ENCODE measurements around the gene SFI1. TPM values are rescaled to one million over a fixed set of nuclear protein-coding genes. Genes with fewer than 3 reads are reported as not detected.

The SFI1 gene
- total and polyA plus RNA-seq, 2 of the 4 experiments (the other 2 are of a cell fraction) = 9.9 to 12.0 TPM

- in situ Hi-C loops (cut with MboI; ENCODE audit: low sequenced_read_pairs) = loop anchor here (25.0 kb wide), 1 partner anchor 400 kb away; no protein-coding TSS in a partner anchor
- Histone ChIP-seq H3K36me3 (ENCODE audit: control insufficient read depth, insufficient read depth, low read length) (no peaks in the 10 kb centered on the region), H2AK5ac (ENCODE audit: low read depth, low read length) (no peak overlapping the region), H3K56ac (ENCODE audit: extremely low read depth, insufficient read depth, low read length) (no peak overlapping the region), H2AFZ (replicated peaks; ENCODE audit: low read length, poor library complexity) (no peak overlapping the region), H3K27ac (ENCODE audit: insufficient read depth, low read length) (no peak overlapping the region), H2BK120ac (ENCODE audit: low read depth, low read length) (no peak overlapping the region), H4K5ac (ENCODE audit: low read depth, low read length) (no peak overlapping the region), H3K4me2 (ENCODE audit: low read depth, low read length) (no peak overlapping the region), H2BK20ac (ENCODE audit: low read depth, low read length) (no peak overlapping the region), H4K91ac (ENCODE audit: insufficient read depth, low read depth, low read length) (no peak overlapping the region), H3K4ac (ENCODE audit: low read depth, low read length) (no peak overlapping the region), H2AK9ac (replicated peaks; ENCODE audit: low read depth, low read length, poor library complexity) (no peak overlapping the region), H4K8ac (ENCODE audit: low read depth in 2 of 2, low read length in 2 of 2) (no peak overlapping the region), H3K9me3 (ENCODE audit: control insufficient read depth, insufficient read depth, low read length) (no peaks in the 10 kb centered on the region), H2BK15ac (ENCODE audit: low read depth, low read length) (no peak overlapping the region), H4K20me1 (ENCODE audit: insufficient read depth, low read length) (no peaks in the 10 kb centered on the region), H3K27me3 (ENCODE audit: control insufficient read depth, insufficient read depth, low read length) (no peaks in the 10 kb centered on the region), H3K4me3 (ENCODE audit: insufficient read depth, low read depth, low read length) (no peak overlapping the region), H3K79me1 (ENCODE audit: low read depth in 1 of 2, low read length in 2 of 2) (no peaks in the 10 kb centered on the region), H3K23ac (ENCODE audit: low read depth, low read length) (no peak overlapping the region), H3K18ac (ENCODE audit: low read depth, low read length) (no peak overlapping the region), H3K9ac (ENCODE audit: low read depth, low read length) (no peak overlapping the region), H3K9me1 (ENCODE audit: insufficient read depth, low read length) (no peaks in the 10 kb centered on the region), H3K4me1 (ENCODE audit: control insufficient read depth, insufficient read depth, low read length) (no peaks in the 10 kb centered on the region; the same call in 1 of the 2 replicates), H3K14ac (replicated peaks; ENCODE audit: low read depth, low read length) (no peak overlapping the region), H2BK5ac (ENCODE audit: low read depth, low read length, poor library complexity, severe bottlenecking) (peak overlapping the region; percentile 39)
- CTCF ChIA-PET = interaction anchor here (0.7 to 1.4 kb wide), 5 partner anchors 9 to 86 kb away, joined by 3 to 6 read pairs (median 3); no protein-coding TSS in a partner anchor
- intact Hi-C loops (cut with micrococcal nuclease) = loop anchor here (1.0 to 5.0 kb wide), 3 partner anchors 68 to 390 kb away; partner anchors contain the start of genes DEPDC5 and PRR14L
- POLR2A ChIA-PET (ENCODE audit: unreplicated experiment) = no interaction called here
- no CpG with 5 or more reads among the region's 2 CpGs for WGBS, 2 experiments (ENCODE audit: extremely low coverage in 2 of 2, insufficient read length in 1 of 2)
- no TSS peak for BruUV-seq (replicated peaks)
- dilution Hi-C loops (cut with HindIII; ENCODE audit: low sequenced_read_pairs, unreplicated experiment) = no loop called here
- ATAC-seq (ENCODE audit: low read depth) (no peak), DNase-seq (no peak)
- TF ChIP-seq CEBPB (IDR thresholded peaks at IDR 0.05; ENCODE audit: low read depth, low read length) (no peak), CTCF (conservative IDR thresholded peaks at IDR 0.05; ENCODE audit: low read depth, low read length) (no peak), BHLHE40 (IDR thresholded peaks at IDR 0.05; ENCODE audit: low read depth, low read length) (no peak), MAZ (IDR thresholded peaks at IDR 0.05; ENCODE audit: borderline replicate concordance, low read depth, low read length) (no peak), SMC3 (IDR thresholded peaks at IDR 0.05; ENCODE audit: low read depth, low read length) (no peak), FOS (IDR thresholded peaks at IDR 0.05; ENCODE audit: low read depth, low read length) (no peak), RFX5 (IDR thresholded peaks at IDR 0.05; ENCODE audit: low read depth, low read length) (no peak), RCOR1 (IDR thresholded peaks at IDR 0.05; ENCODE audit: insufficient replicate concordance, low read length) (no peak)
These were observed 65.6 kb downstream of the SFI1 start for GRCh38 chr22:31561970-31562369.

Data from IMR-90 (cell line).